ENCODE results near the gene FOCAD. TPM values are rescaled to one million over a fixed set of nuclear protein-coding genes. Genes with fewer than 3 reads are reported as not detected.

FOCAD gene
- total and polyA plus RNA-seq, 2 of the 8 experiments (the other 6 are each of a cell fraction or from before 2014, with no cell fraction given): 22.0 to 38.4 TPM

DNA sequence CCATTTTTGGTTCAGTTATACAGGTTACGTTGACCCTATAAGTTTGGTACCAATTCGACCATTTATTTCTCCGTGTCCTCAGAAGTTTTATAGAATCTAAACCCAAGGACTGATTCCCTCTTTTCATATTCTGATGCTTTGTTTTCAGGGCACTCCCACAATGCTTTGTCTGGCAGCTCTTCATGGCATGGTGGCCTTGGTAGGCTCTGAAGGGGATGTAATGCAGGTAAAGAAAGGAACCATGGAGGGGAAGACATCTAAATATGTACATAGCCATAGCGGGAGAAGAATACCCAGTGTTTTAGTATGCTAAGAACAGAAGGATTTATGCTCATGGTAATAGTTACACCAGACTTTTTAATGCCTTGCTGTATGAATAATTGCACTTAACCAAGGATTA lies 264.6 kb downstream of the FOCAD start (continued):
- TF ChIP-seq YY1 (IDR thresholded peaks at IDR 0.05; ENCODE audit: low read depth, low read length) (peak; percentile 36; the same call in 1 of the 2 replicates), POU5F1 (IDR thresholded peaks at IDR 0.05; ENCODE audit: low read depth, low read length) (0 out of 2 replicates have a peak, but pooled peaks have one; percentile 44), KDM5A (IDR thresholded peaks at IDR 0.05; ENCODE audit: low read length) (no peak), CHD1 (IDR thresholded peaks at IDR 0.05; ENCODE audit: low read depth, low read length) (no peak), CHD2 (IDR thresholded peaks at IDR 0.05; ENCODE audit: low read length) (no peak), BRCA1 (IDR thresholded peaks at IDR 0.05; ENCODE audit: low read depth, low read length) (no peak), TBP (IDR thresholded peaks at IDR 0.05; ENCODE audit: low read depth, low read length) (no peak)
- TF ChIP-seq, protein P1, sequence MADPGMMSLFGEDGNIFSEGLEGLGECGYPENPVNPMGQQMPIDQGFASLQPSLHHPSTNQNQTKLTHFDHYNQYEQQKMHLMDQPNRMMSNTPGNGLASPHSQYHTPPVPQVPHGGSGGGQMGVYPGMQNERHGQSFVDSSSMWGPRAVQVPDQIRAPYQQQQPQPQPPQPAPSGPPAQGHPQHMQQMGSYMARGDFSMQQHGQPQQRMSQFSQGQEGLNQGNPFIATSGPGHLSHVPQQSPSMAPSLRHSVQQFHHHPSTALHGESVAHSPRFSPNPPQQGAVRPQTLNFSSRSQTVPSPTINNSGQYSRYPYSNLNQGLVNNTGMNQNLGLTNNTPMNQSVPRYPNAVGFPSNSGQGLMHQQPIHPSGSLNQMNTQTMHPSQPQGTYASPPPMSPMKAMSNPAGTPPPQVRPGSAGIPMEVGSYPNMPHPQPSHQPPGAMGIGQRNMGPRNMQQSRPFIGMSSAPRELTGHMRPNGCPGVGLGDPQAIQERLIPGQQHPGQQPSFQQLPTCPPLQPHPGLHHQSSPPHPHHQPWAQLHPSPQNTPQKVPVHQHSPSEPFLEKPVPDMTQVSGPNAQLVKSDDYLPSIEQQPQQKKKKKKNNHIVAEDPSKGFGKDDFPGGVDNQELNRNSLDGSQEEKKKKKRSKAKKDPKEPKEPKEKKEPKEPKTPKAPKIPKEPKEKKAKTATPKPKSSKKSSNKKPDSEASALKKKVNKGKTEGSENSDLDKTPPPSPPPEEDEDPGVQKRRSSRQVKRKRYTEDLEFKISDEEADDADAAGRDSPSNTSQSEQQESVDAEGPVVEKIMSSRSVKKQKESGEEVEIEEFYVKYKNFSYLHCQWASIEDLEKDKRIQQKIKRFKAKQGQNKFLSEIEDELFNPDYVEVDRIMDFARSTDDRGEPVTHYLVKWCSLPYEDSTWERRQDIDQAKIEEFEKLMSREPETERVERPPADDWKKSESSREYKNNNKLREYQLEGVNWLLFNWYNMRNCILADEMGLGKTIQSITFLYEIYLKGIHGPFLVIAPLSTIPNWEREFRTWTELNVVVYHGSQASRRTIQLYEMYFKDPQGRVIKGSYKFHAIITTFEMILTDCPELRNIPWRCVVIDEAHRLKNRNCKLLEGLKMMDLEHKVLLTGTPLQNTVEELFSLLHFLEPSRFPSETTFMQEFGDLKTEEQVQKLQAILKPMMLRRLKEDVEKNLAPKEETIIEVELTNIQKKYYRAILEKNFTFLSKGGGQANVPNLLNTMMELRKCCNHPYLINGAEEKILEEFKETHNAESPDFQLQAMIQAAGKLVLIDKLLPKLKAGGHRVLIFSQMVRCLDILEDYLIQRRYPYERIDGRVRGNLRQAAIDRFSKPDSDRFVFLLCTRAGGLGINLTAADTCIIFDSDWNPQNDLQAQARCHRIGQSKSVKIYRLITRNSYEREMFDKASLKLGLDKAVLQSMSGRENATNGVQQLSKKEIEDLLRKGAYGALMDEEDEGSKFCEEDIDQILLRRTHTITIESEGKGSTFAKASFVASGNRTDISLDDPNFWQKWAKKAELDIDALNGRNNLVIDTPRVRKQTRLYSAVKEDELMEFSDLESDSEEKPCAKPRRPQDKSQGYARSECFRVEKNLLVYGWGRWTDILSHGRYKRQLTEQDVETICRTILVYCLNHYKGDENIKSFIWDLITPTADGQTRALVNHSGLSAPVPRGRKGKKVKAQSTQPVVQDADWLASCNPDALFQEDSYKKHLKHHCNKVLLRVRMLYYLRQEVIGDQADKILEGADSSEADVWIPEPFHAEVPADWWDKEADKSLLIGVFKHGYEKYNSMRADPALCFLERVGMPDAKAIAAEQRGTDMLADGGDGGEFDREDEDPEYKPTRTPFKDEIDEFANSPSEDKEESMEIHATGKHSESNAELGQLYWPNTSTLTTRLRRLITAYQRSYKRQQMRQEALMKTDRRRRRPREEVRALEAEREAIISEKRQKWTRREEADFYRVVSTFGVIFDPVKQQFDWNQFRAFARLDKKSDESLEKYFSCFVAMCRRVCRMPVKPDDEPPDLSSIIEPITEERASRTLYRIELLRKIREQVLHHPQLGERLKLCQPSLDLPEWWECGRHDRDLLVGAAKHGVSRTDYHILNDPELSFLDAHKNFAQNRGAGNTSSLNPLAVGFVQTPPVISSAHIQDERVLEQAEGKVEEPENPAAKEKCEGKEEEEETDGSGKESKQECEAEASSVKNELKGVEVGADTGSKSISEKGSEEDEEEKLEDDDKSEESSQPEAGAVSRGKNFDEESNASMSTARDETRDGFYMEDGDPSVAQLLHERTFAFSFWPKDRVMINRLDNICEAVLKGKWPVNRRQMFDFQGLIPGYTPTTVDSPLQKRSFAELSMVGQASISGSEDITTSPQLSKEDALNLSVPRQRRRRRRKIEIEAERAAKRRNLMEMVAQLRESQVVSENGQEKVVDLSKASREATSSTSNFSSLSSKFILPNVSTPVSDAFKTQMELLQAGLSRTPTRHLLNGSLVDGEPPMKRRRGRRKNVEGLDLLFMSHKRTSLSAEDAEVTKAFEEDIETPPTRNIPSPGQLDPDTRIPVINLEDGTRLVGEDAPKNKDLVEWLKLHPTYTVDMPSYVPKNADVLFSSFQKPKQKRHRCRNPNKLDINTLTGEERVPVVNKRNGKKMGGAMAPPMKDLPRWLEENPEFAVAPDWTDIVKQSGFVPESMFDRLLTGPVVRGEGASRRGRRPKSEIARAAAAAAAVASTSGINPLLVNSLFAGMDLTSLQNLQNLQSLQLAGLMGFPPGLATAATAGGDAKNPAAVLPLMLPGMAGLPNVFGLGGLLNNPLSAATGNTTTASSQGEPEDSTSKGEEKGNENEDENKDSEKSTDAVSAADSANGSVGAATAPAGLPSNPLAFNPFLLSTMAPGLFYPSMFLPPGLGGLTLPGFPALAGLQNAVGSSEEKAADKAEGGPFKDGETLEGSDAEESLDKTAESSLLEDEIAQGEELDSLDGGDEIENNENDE (IDR thresholded peaks at IDR 0.05; ENCODE audit: insufficient replicate concordance, low read length): no peak
- TF ChIP-seq, protein P2, sequence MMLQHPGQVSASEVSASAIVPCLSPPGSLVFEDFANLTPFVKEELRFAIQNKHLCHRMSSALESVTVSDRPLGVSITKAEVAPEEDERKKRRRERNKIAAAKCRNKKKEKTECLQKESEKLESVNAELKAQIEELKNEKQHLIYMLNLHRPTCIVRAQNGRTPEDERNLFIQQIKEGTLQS (IDR thresholded peaks at IDR 0.05; ENCODE audit: insufficient read depth, low read depth, low read length): no peak

All from H1 (cell line).